ENCODE results near the gene PARP12.

The PARP12 gene

DNA sequence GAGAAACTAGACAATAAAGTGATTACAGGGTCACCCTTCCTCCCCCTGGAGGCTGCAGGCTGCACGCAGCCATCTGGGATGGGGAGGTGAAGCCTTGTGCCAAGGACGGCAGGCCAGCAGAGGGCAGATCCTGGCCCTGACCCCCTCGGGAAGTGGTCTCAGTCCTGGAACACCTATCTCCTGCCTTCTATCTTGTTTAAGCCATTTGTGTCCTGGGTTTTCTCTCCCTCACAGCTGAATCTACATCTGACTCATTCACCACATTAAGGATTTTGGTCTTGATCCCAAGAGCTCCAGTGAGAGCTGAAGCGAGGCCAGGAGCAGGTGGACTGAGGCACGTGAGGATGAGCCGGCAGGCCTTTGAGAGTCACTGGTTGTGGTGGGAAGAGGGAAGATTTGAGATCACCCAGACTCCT is 16.4 kb upstream of the PARP12 start:
- H3K36me3 ChIP-seq (ENCODE audit: control insufficient read depth in 2 of 2, insufficient read depth in 1 of 2, low read length in 2 of 2), result no peaks in the 10 kb centered on the region
- CTCF ChIA-PET, result interaction anchor here (0.7 to 1.2 kb wide), 5 partner anchors 12 to 512 kb away, joined by 3 to 4 read pairs (median 3); no protein-coding TSS in a partner anchor
- POLR2A ChIA-PET, result interaction anchor here (0.7 kb wide), 1 partner anchor 239 kb away, joined by 8 read pairs; no protein-coding TSS in a partner anchor
- no peak overlapping the region for H3K4me3 ChIP-seq (ENCODE audit: low read depth, low read length)
- H3K9me3 ChIP-seq (ENCODE audit: control insufficient read depth, insufficient read depth, low read depth, low read length), result no peaks in the 10 kb centered on the region
- H3K27ac ChIP-seq (ENCODE audit: extremely low read depth, low read depth, low read length), result no peak overlapping the region
- no peaks in the 10 kb centered on the region for H3K4me1 ChIP-seq (ENCODE audit: control insufficient read depth, insufficient read depth, low read length)
- TF ChIP-seq ZNF341 (tag by site-specific recombination; IDR thresholded peaks at IDR 0.05; ENCODE audit: low read depth) (peak; percentile 61), ZBTB17 (tag by site-specific recombination; IDR thresholded peaks at IDR 0.05) (0 out of 2 replicates have a peak, but pooled peaks have one; percentile 20), ZNF701 (tag by site-specific recombination; IDR thresholded peaks at IDR 0.05) (no peak)
- TF ChIP-seq, protein P1, sequence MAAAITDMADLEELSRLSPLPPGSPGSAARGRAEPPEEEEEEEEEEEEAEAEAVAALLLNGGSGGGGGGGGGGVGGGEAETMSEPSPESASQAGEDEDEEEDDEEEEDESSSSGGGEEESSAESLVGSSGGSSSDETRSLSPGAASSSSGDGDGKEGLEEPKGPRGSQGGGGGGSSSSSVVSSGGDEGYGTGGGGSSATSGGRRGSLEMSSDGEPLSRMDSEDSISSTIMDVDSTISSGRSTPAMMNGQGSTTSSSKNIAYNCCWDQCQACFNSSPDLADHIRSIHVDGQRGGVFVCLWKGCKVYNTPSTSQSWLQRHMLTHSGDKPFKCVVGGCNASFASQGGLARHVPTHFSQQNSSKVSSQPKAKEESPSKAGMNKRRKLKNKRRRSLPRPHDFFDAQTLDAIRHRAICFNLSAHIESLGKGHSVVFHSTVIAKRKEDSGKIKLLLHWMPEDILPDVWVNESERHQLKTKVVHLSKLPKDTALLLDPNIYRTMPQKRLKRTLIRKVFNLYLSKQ (tag by site-specific recombination; IDR thresholded peaks at IDR 0.05; ENCODE audit: borderline replicate concordance), result no peak
- TF ChIP-seq, protein P2, sequence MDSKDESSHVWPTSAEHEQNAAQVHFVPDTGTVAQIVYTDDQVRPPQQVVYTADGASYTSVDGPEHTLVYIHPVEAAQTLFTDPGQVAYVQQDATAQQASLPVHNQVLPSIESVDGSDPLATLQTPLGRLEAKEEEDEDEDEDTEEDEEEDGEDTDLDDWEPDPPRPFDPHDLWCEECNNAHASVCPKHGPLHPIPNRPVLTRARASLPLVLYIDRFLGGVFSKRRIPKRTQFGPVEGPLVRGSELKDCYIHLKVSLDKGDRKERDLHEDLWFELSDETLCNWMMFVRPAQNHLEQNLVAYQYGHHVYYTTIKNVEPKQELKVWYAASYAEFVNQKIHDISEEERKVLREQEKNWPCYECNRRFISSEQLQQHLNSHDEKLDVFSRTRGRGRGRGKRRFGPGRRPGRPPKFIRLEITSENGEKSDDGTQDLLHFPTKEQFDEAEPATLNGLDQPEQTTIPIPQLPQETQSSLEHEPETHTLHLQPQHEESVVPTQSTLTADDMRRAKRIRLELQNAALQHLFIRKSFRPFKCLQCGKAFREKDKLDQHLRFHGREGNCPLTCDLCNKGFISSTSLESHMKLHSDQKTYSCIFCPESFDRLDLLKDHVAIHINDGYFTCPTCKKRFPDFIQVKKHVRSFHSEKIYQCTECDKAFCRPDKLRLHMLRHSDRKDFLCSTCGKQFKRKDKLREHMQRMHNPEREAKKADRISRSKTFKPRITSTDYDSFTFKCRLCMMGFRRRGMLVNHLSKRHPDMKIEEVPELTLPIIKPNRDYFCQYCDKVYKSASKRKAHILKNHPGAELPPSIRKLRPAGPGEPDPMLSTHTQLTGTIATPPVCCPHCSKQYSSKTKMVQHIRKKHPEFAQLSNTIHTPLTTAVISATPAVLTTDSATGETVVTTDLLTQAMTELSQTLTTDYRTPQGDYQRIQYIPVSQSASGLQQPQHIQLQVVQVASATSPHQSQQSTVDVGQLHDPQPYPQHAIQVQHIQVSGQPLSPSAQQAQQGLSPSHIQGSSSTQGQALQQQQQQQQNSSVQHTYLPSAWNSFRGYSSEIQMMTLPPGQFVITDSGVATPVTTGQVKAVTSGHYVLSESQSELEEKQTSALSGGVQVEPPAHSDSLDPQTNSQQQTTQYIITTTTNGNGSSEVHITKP (tag by site-specific recombination; IDR thresholded peaks at IDR 0.05), result no peak
- TF ChIP-seq, protein P3, sequence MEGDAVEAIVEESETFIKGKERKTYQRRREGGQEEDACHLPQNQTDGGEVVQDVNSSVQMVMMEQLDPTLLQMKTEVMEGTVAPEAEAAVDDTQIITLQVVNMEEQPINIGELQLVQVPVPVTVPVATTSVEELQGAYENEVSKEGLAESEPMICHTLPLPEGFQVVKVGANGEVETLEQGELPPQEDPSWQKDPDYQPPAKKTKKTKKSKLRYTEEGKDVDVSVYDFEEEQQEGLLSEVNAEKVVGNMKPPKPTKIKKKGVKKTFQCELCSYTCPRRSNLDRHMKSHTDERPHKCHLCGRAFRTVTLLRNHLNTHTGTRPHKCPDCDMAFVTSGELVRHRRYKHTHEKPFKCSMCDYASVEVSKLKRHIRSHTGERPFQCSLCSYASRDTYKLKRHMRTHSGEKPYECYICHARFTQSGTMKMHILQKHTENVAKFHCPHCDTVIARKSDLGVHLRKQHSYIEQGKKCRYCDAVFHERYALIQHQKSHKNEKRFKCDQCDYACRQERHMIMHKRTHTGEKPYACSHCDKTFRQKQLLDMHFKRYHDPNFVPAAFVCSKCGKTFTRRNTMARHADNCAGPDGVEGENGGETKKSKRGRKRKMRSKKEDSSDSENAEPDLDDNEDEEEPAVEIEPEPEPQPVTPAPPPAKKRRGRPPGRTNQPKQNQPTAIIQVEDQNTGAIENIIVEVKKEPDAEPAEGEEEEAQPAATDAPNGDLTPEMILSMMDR (tag by site-specific recombination; IDR thresholded peaks at IDR 0.05), result peak; percentile 82

DNA sequence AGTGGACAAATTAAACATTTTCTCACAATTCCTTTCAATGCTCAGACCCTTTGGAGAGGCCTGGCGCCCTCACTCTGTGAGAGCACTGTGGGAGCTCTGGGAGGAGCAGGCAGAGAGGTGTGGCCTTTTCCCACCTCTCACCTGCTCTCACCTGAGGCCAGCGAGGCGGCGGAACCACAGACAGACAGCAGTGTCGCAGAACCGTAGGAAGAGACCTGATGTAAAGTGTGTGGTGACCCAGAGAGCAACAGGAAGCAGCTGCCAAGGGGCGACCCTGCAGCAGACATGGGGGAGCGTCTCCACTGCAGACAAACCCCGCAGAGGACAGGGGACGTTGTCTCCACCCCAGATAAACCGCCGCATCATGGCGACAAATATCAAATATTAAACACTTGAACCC is 15.6 kb upstream of the PARP12 start:
- H3K27ac ChIP-seq (ENCODE audit: extremely low read depth, low read depth, low read length), result no peak overlapping the region

More for the DNA sequence above, 15.6 kb upstream of the PARP12 start:
- TF ChIP-seq, protein P4, sequence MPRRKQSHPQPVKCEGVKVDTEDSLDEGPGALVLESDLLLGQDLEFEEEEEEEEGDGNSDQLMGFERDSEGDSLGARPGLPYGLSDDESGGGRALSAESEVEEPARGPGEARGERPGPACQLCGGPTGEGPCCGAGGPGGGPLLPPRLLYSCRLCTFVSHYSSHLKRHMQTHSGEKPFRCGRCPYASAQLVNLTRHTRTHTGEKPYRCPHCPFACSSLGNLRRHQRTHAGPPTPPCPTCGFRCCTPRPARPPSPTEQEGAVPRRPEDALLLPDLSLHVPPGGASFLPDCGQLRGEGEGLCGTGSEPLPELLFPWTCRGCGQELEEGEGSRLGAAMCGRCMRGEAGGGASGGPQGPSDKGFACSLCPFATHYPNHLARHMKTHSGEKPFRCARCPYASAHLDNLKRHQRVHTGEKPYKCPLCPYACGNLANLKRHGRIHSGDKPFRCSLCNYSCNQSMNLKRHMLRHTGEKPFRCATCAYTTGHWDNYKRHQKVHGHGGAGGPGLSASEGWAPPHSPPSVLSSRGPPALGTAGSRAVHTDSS (tag by site-specific recombination; IDR thresholded peaks at IDR 0.05), result no peak
- TF ChIP-seq ZNF629 (tag by site-specific recombination; IDR thresholded peaks at IDR 0.05) (no peak), TRIM28 (IDR thresholded peaks at IDR 0.05; ENCODE audit: borderline replicate concordance, low read length) (no peak), ZNF677 (tag by site-specific recombination; IDR thresholded peaks at IDR 0.05) (no peak)
- TF ChIP-seq, protein P5, sequence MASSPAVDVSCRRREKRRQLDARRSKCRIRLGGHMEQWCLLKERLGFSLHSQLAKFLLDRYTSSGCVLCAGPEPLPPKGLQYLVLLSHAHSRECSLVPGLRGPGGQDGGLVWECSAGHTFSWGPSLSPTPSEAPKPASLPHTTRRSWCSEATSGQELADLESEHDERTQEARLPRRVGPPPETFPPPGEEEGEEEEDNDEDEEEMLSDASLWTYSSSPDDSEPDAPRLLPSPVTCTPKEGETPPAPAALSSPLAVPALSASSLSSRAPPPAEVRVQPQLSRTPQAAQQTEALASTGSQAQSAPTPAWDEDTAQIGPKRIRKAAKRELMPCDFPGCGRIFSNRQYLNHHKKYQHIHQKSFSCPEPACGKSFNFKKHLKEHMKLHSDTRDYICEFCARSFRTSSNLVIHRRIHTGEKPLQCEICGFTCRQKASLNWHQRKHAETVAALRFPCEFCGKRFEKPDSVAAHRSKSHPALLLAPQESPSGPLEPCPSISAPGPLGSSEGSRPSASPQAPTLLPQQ (tag by site-specific recombination; IDR thresholded peaks at IDR 0.05), result no peak
- TF ChIP-seq, protein P6, sequence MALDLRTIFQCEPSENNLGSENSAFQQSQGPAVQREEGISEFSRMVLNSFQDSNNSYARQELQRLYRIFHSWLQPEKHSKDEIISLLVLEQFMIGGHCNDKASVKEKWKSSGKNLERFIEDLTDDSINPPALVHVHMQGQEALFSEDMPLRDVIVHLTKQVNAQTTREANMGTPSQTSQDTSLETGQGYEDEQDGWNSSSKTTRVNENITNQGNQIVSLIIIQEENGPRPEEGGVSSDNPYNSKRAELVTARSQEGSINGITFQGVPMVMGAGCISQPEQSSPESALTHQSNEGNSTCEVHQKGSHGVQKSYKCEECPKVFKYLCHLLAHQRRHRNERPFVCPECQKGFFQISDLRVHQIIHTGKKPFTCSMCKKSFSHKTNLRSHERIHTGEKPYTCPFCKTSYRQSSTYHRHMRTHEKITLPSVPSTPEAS (tag by site-specific recombination; IDR thresholded peaks at IDR 0.05), result no peak
- TF ChIP-seq, protein P7, sequence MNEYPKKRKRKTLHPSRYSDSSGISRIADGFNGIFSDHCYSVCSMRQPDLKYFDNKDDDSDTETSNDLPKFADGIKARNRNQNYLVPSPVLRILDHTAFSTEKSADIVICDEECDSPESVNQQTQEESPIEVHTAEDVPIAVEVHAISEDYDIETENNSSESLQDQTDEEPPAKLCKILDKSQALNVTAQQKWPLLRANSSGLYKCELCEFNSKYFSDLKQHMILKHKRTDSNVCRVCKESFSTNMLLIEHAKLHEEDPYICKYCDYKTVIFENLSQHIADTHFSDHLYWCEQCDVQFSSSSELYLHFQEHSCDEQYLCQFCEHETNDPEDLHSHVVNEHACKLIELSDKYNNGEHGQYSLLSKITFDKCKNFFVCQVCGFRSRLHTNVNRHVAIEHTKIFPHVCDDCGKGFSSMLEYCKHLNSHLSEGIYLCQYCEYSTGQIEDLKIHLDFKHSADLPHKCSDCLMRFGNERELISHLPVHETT (tag by site-specific recombination; IDR thresholded peaks at IDR 0.05), result no peak
- Histone ChIP-seq H3K4me1 (ENCODE audit: control insufficient read depth, insufficient read depth, low read length) (no peaks in the 10 kb centered on the region), H3K4me3 (ENCODE audit: low read depth, low read length) (no peak overlapping the region), H3K36me3 (ENCODE audit: control insufficient read depth in 2 of 2, insufficient read depth in 1 of 2, low read length in 2 of 2) (no peaks in the 10 kb centered on the region), H3K9me3 (ENCODE audit: control insufficient read depth, insufficient read depth, low read depth, low read length) (no peaks in the 10 kb centered on the region)
- POLR2A ChIA-PET, result interaction anchor here (0.7 kb wide), 1 partner anchor 240 kb away, joined by 8 read pairs; no protein-coding TSS in a partner anchor
- CTCF ChIA-PET, result interaction anchor here (0.5 to 1.2 kb wide), 5 partner anchors 11 to 226 kb away, joined by 3 to 5 read pairs (median 4); no protein-coding TSS in a partner anchor

Data from HEK293 (cell line).